K562 (cell line): Measurements from ENCODE around the gene NUCB2. TPM values are rescaled to one million over a fixed set of nuclear protein-coding genes. Genes with fewer than 3 reads are reported as not detected.

Experiments used
- CREBBP ChIP-seq: IDR thresholded peaks from one replicate; pipeline ENCODE4 v1.6.1; 2012; ENCODE audit warnings: low read depth, mild to moderate bottlenecking, control low read depth, inconsistent platforms, low read length
- EGR1 ChIP-seq: fragments of 450-650 bp; conservative IDR thresholded peaks from 2 replicates; pipeline ENCODE4 v1.6.1; 2017; ENCODE audit warnings: mild to moderate bottlenecking
- GTF2A2 ChIP-seq: IDR thresholded peaks from 2 replicates; pipeline ENCODE4 v1.6.1; 2016; ENCODE audit warnings: mild to moderate bottlenecking, missing genetic modification characterization, missing compliant biosample characterization
- HLTF ChIP-seq: fragments of 450-650 bp; IDR thresholded peaks from 2 replicates; pipeline ENCODE4 v1.6.1; 2016
- HNRNPL ChIP-seq: fragments of 200-400 bp; formaldehyde crosslinking; IDR thresholded peaks from 2 replicates; pipeline ENCODE4 v1.6.1; 2017; ENCODE audit warnings: low read depth, mild to moderate bottlenecking, low read length
- NCOA1 ChIP-seq: fragments of 450-650 bp; IDR thresholded peaks from 2 replicates; pipeline ENCODE4 v1.6.1; 2016; ENCODE audit warnings: low read depth
- NCOR1 ChIP-seq: fragments of 450-650 bp; IDR thresholded peaks from 2 replicates; pipeline ENCODE4 v1.6.1; 2016; ENCODE audit warnings: mild to moderate bottlenecking, moderate library complexity
- NR1H2 ChIP-seq: sonication (generic); formaldehyde crosslinking; IDR thresholded peaks from 2 replicates; pipeline ENCODE4 v1.4.0; 2020; ENCODE audit warnings: mild to moderate bottlenecking, missing genetic modification reagents
- SAFB2 ChIP-seq: fragments of 200-400 bp; formaldehyde crosslinking; IDR thresholded peaks from 2 replicates; pipeline ENCODE4 v1.6.1; 2018; ENCODE audit warnings: borderline replicate concordance, low read length, low read depth, moderate library complexity; ENCODE audit not compliant: severe bottlenecking
- SP1 ChIP-seq: sonication (generic); formaldehyde crosslinking; IDR thresholded peaks from 2 replicates; pipeline ENCODE4 v1.8.1; 2022; ENCODE audit warnings: mild to moderate bottlenecking, missing genetic modification reagents
- SREBF1 ChIP-seq: fragments of 150-350 bp; IDR thresholded peaks from 2 replicates; pipeline ENCODE4 v1.6.1; 2014; ENCODE audit warnings: antibody characterized with exemption, low read depth, low read length, borderline replicate concordance
- TCF3 ChIP-seq: sonication (generic); formaldehyde crosslinking; IDR thresholded peaks from 2 replicates; pipeline ENCODE4 v1.4.0; 2020; ENCODE audit warnings: mild to moderate bottlenecking, missing genetic modification reagents
- TEAD2 ChIP-seq: fragments of 450-650 bp; IDR thresholded peaks from 2 replicates; pipeline ENCODE4 v1.6.1; 2016; ENCODE audit warnings: missing genetic modification characterization, control low read depth, missing compliant biosample characterization
- ZFP1 ChIP-seq: fragments of 450-650 bp; formaldehyde crosslinking; IDR thresholded peaks from 2 replicates; pipeline ENCODE4 v1.4.0; 2020; ENCODE audit warnings: mild to moderate bottlenecking, mixed read lengths
- ZNF224 ChIP-seq: sonication (generic); formaldehyde crosslinking; IDR thresholded peaks from 2 replicates; pipeline ENCODE4 v1.8.0; 2022; ENCODE audit warnings: mild to moderate bottlenecking, missing genetic modification reagents
- ZNF274 ChIP-seq: IDR thresholded peaks from 2 replicates; pipeline ENCODE4 v1.6.1; 2011; ENCODE audit warnings: low read depth, mild to moderate bottlenecking, low read length, moderate library complexity, borderline replicate concordance
- ZNF444 ChIP-seq: fragments of 250-450 bp; sonication (Bioruptor Pico); IDR thresholded peaks from 2 replicates; pipeline ENCODE4 v1.4.0; 2020; ENCODE audit warnings: mild to moderate bottlenecking, moderate library complexity
- ZNF561 ChIP-seq: fragments of 450-650 bp; formaldehyde crosslinking; conservative IDR thresholded peaks from 2 replicates; pipeline ENCODE4 v1.4.0; 2020; ENCODE audit warnings: mild to moderate bottlenecking, moderate library complexity
- ZNF785 ChIP-seq: fragments of 250-450 bp; sonication (Bioruptor Pico); IDR thresholded peaks from 2 replicates; pipeline ENCODE4 v1.4.0; 2020; ENCODE audit warnings: mild to moderate bottlenecking
- ZSCAN29 ChIP-seq: fragments of 450-650 bp; IDR thresholded peaks from 2 replicates; pipeline ENCODE4 v1.6.1; 2017
- polyA plus RNA-seq, 8 experiments: library from polyadenylated mRNA; depleted of rRNA in 4 of 8; stranded (reverse) in 5 of 8; unstranded in 3 of 8; fragments of >200 nt; fragmentation: Nextera tagmentation in 2 of 8; fragmentation: Illumina TruSeq in 1 of 8; extraction: Ambion mirVana in 2 of 8; extraction: Trizol in 1 of 8; gene quantifications; 2 replicates each; pipeline versions ENCODE4 v1.2.1 to v1.2.3, GENCODE V29; 2011 to 2014; ENCODE audit warnings: inconsistent platforms in 1 of 8, missing spikeins in 1 of 8
- total RNA-seq, 7 experiments: library from RNA; depleted of rRNA in 6 of 7; stranded (reverse); fragments of >200 nt in 6 of 7; fragmentation: Illumina TruSeq in 2 of 7; extraction: Trizol in 2 of 7; gene quantifications; 2 replicates each; pipeline versions ENCODE4 v1.2.1 to v1.2.3, GENCODE V29; 2011 to 2021; ENCODE audit warnings: low replicate concordance in 1 of 7
- TF ChIP-seq, protein P1 (sequence below), 2 experiments: IDR thresholded peaks; 2 replicates each; pipeline ENCODE4 v1.6.1; 2011; ENCODE audit warnings: borderline replicate concordance in 1 of 2, control low read depth in 1 of 2, low read depth in 1 of 2, low read length in 1 of 2, mild to moderate bottlenecking in 1 of 2, mixed read lengths in 1 of 2, moderate library complexity in 1 of 2; ENCODE audit not compliant: insufficient read depth in 1 of 2, insufficient read length in 1 of 2, poor library complexity in 1 of 2, severe bottlenecking in 1 of 2; ENCODE audit errors: extremely low read depth in 1 of 2
- TF ChIP-seq, protein P2 (sequence below): fragments of 450-650 bp; IDR thresholded peaks from 2 replicates; pipeline ENCODE4 v1.6.1; 2017; ENCODE audit warnings: antibody characterized with exemption, mild to moderate bottlenecking
- TF ChIP-seq, protein P3 (sequence below): IDR thresholded peaks from 2 replicates; pipeline ENCODE4 v1.6.1; 2014; ENCODE audit warnings: antibody characterized with exemption

The NUCB2 gene
- total and polyA plus RNA-seq, 9 of the 15 experiments (the other 6 are each of a cell fraction or from before 2014, with no cell fraction given), result 54.0 to 108 (median 84.6) TPM

DNA sequence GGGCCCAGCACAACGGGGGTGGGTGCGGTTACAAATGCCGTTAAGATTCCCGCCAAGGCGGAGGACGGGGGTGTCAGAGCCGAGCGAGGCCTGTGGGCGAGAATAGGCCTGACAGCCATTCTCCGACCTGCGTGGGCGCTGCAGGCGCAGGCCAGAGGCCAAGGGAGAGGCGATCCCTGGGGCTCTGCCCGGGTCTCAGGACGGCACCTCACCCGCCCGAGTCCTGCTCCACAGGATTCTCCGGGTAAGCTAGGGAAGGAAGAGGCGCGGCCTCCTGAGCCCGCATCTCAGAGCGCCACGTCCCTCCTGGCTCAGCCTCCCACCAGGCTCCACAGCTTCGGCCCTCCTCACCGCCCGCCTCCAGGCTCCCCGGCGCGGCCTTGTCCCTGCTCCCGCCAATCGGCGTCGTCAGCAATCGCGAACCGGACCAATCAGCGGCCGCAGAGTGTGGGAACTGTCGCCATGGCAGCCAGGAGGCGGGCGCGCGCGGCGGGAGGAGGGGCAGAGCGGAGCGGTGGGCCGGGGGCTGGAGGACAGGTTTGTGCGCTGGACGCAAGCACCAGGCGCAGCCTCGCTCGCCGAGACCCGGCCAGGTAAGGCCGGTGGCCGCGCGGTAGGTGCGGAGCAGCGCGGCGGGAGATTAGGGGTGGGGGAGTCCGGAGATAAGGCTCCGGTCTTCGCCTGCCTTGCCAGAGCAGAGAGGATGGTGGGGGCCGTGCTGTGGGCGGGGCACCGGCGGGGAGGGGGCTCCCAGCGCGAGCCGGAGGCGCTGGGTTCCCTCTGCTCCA is at the start of gene NUCB2 (continued):
- TF ChIP-seq, protein P1, sequence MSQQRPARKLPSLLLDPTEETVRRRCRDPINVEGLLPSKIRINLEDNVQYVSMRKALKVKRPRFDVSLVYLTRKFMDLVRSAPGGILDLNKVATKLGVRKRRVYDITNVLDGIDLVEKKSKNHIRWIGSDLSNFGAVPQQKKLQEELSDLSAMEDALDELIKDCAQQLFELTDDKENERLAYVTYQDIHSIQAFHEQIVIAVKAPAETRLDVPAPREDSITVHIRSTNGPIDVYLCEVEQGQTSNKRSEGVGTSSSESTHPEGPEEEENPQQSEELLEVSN (IDR thresholded peaks at IDR 0.05; ENCODE audit: borderline replicate concordance in 1 of 2, extremely low read depth in 1 of 2, insufficient read depth in 1 of 2, insufficient read length in 1 of 2, low read depth in 1 of 2, low read length in 1 of 2, poor library complexity in 1 of 2, severe bottlenecking in 1 of 2), result peak; percentile 87 to 93
- TF ChIP-seq TEAD2 (tag) (no peak), CREBBP (no peak), EGR1 (peak; percentile 98), NCOA1 (no peak), ZNF561 (CRISPR knock-in tag) (no peak), GTF2A2 (tag) (no peak), SP1 (CRISPR knock-in tag) (peak; percentile 87), HLTF (peak; percentile 20; the same call in 1 of the 2 replicates), NCOR1 (no peak), TCF3 (CRISPR knock-in tag) (peak; percentile 17; the same call in 1 of the 2 replicates), ZNF785 (CRISPR knock-in tag) (no peak), ZNF444 (CRISPR knock-in tag) (no peak), ZNF224 (CRISPR knock-in tag) (no peak), ZSCAN29 (no peak; the same call in none of the 2 replicates), HNRNPL (no peak), SREBF1 (no peak), ZNF274 (no peak), NR1H2 (CRISPR knock-in tag) (no peak), SAFB2 (no peak), ZFP1 (CRISPR knock-in tag) (no peak)
- TF ChIP-seq, protein P2, sequence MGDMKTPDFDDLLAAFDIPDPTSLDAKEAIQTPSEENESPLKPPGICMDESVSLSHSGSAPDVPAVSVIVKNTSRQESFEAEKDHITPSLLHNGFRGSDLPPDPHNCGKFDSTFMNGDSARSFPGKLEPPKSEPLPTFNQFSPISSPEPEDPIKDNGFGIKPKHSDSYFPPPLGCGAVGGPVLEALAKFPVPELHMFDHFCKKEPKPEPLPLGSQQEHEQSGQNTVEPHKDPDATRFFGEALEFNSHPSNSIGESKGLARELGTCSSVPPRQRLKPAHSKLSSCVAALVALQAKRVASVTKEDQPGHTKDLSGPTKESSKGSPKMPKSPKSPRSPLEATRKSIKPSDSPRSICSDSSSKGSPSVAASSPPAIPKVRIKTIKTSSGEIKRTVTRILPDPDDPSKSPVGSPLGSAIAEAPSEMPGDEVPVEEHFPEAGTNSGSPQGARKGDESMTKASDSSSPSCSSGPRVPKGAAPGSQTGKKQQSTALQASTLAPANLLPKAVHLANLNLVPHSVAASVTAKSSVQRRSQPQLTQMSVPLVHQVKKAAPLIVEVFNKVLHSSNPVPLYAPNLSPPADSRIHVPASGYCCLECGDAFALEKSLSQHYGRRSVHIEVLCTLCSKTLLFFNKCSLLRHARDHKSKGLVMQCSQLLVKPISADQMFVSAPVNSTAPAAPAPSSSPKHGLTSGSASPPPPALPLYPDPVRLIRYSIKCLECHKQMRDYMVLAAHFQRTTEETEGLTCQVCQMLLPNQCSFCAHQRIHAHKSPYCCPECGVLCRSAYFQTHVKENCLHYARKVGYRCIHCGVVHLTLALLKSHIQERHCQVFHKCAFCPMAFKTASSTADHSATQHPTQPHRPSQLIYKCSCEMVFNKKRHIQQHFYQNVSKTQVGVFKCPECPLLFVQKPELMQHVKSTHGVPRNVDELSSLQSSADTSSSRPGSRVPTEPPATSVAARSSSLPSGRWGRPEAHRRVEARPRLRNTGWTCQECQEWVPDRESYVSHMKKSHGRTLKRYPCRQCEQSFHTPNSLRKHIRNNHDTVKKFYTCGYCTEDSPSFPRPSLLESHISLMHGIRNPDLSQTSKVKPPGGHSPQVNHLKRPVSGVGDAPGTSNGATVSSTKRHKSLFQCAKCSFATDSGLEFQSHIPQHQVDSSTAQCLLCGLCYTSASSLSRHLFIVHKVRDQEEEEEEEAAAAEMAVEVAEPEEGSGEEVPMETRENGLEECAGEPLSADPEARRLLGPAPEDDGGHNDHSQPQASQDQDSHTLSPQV, result peak; percentile 84; the same call in 1 of the 2 replicates
- TF ChIP-seq, protein P3, sequence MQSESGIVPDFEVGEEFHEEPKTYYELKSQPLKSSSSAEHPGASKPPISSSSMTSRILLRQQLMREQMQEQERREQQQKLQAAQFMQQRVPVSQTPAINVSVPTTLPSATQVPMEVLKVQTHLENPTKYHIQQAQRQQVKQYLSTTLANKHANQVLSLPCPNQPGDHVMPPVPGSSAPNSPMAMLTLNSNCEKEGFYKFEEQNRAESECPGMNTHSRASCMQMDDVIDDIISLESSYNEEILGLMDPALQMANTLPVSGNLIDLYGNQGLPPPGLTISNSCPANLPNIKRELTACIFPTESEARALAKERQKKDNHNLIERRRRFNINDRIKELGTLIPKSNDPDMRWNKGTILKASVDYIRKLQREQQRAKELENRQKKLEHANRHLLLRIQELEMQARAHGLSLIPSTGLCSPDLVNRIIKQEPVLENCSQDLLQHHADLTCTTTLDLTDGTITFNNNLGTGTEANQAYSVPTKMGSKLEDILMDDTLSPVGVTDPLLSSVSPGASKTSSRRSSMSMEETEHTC, result 0 out of 2 replicates have a peak, but pooled peaks have one; percentile 22
